Measurements from ENCODE around the gene GH1.
"Not testable (repeated sequence)": the region's sequence is repeated elsewhere in the genome, so short reads cannot be mapped to it uniquely, and the experiment has no call there.

Gene GH1

GRCh38 chr17:63894821-63895220 is 23.8 kb downstream of the GH1 start:
- not testable (repeated sequence) for DNase-seq (ENCODE audit: low spot score)

- DNase-seq (ENCODE audit: low spot score): not testable (repeated sequence)
Measured at GRCh38 chr17:63894021-63894420, 24.6 kb downstream of the GH1 start.

- DNase-seq (ENCODE audit: low spot score): not testable (repeated sequence)
Measured at GRCh38 chr17:63892316-63893037, 26.2 kb downstream of the GH1 start.

- peak; percentile 74 for DNase-seq (ENCODE audit: low spot score)
Measured at GRCh38 chr17:63889026-63889848, 29.4 kb downstream of the GH1 start.

- not testable (repeated sequence) for DNase-seq (ENCODE audit: low spot score)
Measured at GRCh38 chr17:63885119-63885518, 33.5 kb downstream of the GH1 start.

- DNase-seq (ENCODE audit: low spot score): not testable (repeated sequence)
Measured at GRCh38 chr17:63882626-63883126, 36.0 kb downstream of the GH1 start.

GRCh38 chr17:63881935-63882601 is 36.6 kb downstream of the GH1 start, which contains the start of gene GH2:
Gene GH2, minus strand, starts transcription at chr17:63881944. Its CDS starts 143 bp downstream, at chr17:63881801.
- DNase-seq (ENCODE audit: low spot score): peak; percentile 90

- not testable (repeated sequence) for DNase-seq (ENCODE audit: low spot score)
Measured at GRCh38 chr17:63881337-63881736, 37.3 kb downstream of the GH1 start.

GRCh38 chr17:63880706-63881105 is 37.9 kb downstream of the GH1 start:
- no peak for DNase-seq (ENCODE audit: low spot score)

GRCh38 chr17:63878413-63878812 is 40.2 kb downstream of the GH1 start:
- DNase-seq (ENCODE audit: low spot score): not testable (repeated sequence)

- DNase-seq (ENCODE audit: low spot score): not testable (repeated sequence)
Measured at GRCh38 chr17:63874693-63875092, 43.9 kb downstream of the GH1 start.

GRCh38 chr17:63874061-63874626 is 44.5 kb downstream of the GH1 start:
- DNase-seq (ENCODE audit: low spot score): not testable (repeated sequence)

- not testable (repeated sequence) for DNase-seq (ENCODE audit: low spot score)
Measured at GRCh38 chr17:63873577-63873976, 45.1 kb downstream of the GH1 start, which contains the start of gene CSH2. Gene CSH2, minus strand, starts transcription at chr17:63873677. Its CDS starts 63 bp downstream, at chr17:63873614.

GRCh38 chr17:63871646-63872365 is 46.8 kb downstream of the GH1 start:
- not testable (repeated sequence) for DNase-seq (ENCODE audit: low spot score)

GRCh38 chr17:63870292-63870665 is 48.4 kb downstream of the GH1 start:
- DNase-seq (ENCODE audit: low spot score): not testable (repeated sequence)

GRCh38 chr17:63869491-63870291 is 48.9 kb downstream of the GH1 start:
- DNase-seq (ENCODE audit: low spot score): not testable (repeated sequence)

Data from D341Med (cell line).